Spleen (tissue), 7 donors: ENCODE data around the gene NIPBL.

Experiments used
- POLR2A ChIP-seq, 3 donors: fragments of 450-650 bp; IDR thresholded peaks; one replicate each; pipeline ENCODE4 v1.5.1; 2017; ENCODE audit warnings: antibody characterized with exemption in 3 of 3, mild to moderate bottlenecking in 1 of 3
- POLR2AphosphoS5 ChIP-seq, 3 donors: sonication (generic); formaldehyde crosslinking; IDR thresholded peaks; one replicate each; pipeline ENCODE4 v1.5.1; 2017; ENCODE audit warnings: antibody characterized with exemption in 3 of 3
- TF ChIP-seq, protein P1 (sequence below), 11 experiments: fragments of 200-600 bp in 7 of 11; fragments of 450-650 bp in 4 of 11; sonication (generic) in 4 of 11; IDR thresholded peaks in 8 of 11; conservative IDR thresholded peaks in 3 of 11; 1 replicate in 7 of 11; 2 replicates in 4 of 11; pipeline versions ENCODE4 v1.4.0 to v1.8.0; 2016 to 2021; ENCODE audit warnings: antibody characterized with exemption in 11 of 11, inconsistent platforms in 4 of 11, mild to moderate bottlenecking in 1 of 11
- donor health status: DM: no; HTN: no; CAD: no; lungs with moderate emphysema.
- donor health status: DM: no; HTN: no; CAD: no.
- donor health status: DM: no; HTN: no; CAD: no.

DNA sequence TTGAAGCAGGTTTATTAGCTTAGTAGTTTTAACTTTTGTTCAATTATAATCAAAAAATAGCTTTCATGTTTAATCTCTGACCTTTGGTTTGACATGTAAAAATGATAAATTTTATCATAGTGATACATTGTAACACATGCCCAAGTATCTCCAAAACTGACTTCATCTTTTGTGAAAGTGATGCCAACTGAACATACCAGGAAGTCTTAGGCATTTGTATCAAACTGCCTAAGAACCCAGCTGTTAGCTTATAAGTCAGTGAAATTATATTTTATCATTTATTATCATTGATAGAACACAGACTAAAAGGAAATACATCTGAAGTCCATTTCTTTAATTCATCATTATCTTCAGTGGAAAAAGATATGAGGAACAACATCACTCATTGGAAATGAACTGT lies 39.1 kb downstream of the NIPBL start:
- TF ChIP-seq, protein P1, sequence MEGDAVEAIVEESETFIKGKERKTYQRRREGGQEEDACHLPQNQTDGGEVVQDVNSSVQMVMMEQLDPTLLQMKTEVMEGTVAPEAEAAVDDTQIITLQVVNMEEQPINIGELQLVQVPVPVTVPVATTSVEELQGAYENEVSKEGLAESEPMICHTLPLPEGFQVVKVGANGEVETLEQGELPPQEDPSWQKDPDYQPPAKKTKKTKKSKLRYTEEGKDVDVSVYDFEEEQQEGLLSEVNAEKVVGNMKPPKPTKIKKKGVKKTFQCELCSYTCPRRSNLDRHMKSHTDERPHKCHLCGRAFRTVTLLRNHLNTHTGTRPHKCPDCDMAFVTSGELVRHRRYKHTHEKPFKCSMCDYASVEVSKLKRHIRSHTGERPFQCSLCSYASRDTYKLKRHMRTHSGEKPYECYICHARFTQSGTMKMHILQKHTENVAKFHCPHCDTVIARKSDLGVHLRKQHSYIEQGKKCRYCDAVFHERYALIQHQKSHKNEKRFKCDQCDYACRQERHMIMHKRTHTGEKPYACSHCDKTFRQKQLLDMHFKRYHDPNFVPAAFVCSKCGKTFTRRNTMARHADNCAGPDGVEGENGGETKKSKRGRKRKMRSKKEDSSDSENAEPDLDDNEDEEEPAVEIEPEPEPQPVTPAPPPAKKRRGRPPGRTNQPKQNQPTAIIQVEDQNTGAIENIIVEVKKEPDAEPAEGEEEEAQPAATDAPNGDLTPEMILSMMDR (IDR thresholded peaks at IDR 0.05 in 8 of 11, conservative IDR thresholded peaks at IDR 0.05 in 3 of 11) = no peak
- no peak for TF ChIP-seq POLR2A (IDR thresholded peaks at IDR 0.05)
- no peak for TF ChIP-seq POLR2AphosphoS5 (IDR thresholded peaks at IDR 0.05)
